ENCODE data around the gene SOBP. TPM values are rescaled to one million over a fixed set of nuclear protein-coding genes. Genes with fewer than 3 reads are reported as not detected.

SOBP gene
- polyA plus RNA-seq, 1 donor (not counting 4 experiments of a cell fraction or from before 2014, with no cell fraction given), result not detected

- no peaks in the 10 kb centered on the region for H3K9me1 ChIP-seq (ENCODE audit: control insufficient read depth, extremely low read depth, insufficient read depth, low read length)
- no peak overlapping the region for H2AFZ ChIP-seq (ENCODE audit: control insufficient read depth, low read length)
- no peak for TF ChIP-seq CTCF (optimal IDR thresholded peaks at IDR 0.05 in 1 of 3, IDR thresholded peaks at IDR 0.05 in 1 of 3, conservative IDR thresholded peaks at IDR 0.05 in 1 of 3; ENCODE audit: extremely low read depth in 1 of 3, insufficient read depth in 2 of 3, low read length in 3 of 3)
- no peak for TF ChIP-seq EZH2 (IDR thresholded peaks at IDR 0.05; ENCODE audit: low read length)
- no peaks in the 10 kb centered on the region for H4K20me1 ChIP-seq (ENCODE audit: control insufficient read depth, extremely low read depth, insufficient read depth, low read length)
- H3K27me3 ChIP-seq (ENCODE audit: control insufficient read depth, extremely low read depth, insufficient read depth, low read length), result peaks cover 10% of the 10 kb centered on the region
- no peak overlapping the region for H3K9ac ChIP-seq (ENCODE audit: control insufficient read depth, extremely low read depth, insufficient read depth, low read length)
- no peak overlapping the region for H3K4me2 ChIP-seq (ENCODE audit: control insufficient read depth, extremely low read depth, insufficient read depth, low read depth, low read length)
- no peak for DNase-seq (ENCODE audit: low read depth, low spot score)
- dilution Hi-C loops (cut with MboI; ENCODE audit: extremely low pct_ligation_motif_present, low sequenced_read_pairs), result no loop called here
- H3K27ac ChIP-seq (ENCODE audit: control insufficient read depth, insufficient read depth, low read length), result no peak overlapping the region
- no peaks in the 10 kb centered on the region for H3K79me2 ChIP-seq (ENCODE audit: control insufficient read depth, insufficient read depth, low read length)
- no peaks in the 10 kb centered on the region for H3K4me1 ChIP-seq (ENCODE audit: control insufficient read depth, extremely low read depth, insufficient read depth, low read length)
- H3K4me3 ChIP-seq (ENCODE audit: control insufficient read depth in 2 of 3, extremely low read depth in 1 of 3, insufficient read depth in 2 of 3, low read depth in 1 of 3, low read length in 3 of 3), result no peak overlapping the region
- H3K9me3 ChIP-seq (ENCODE audit: control insufficient read depth, low read depth, low read length), result no peaks in the 10 kb centered on the region
- no peaks in the 10 kb centered on the region for H3K36me3 ChIP-seq (ENCODE audit: control insufficient read depth in 2 of 2, extremely low read depth in 1 of 2, insufficient read depth in 2 of 2, low read length in 2 of 2)
- FAIRE-seq, result no peak
These were observed 16.2 kb downstream of the SOBP start for GRCh38 chr6:107506145-107506544.

GRCh38 chr6:107509506-107509905, 19.6 kb downstream of the SOBP start:
- no peak overlapping the region for H3K9ac ChIP-seq (ENCODE audit: control insufficient read depth, extremely low read depth, insufficient read depth, low read length)
- no peak overlapping the region for H3K27ac ChIP-seq (ENCODE audit: control insufficient read depth, insufficient read depth, low read length)
- no peak overlapping the region for H2AFZ ChIP-seq (ENCODE audit: control insufficient read depth, low read length)
- no peaks in the 10 kb centered on the region for H3K9me1 ChIP-seq (ENCODE audit: control insufficient read depth, extremely low read depth, insufficient read depth, low read length)
- FAIRE-seq (no peak), DNase-seq (ENCODE audit: low read depth, low spot score) (no peak)
- TF ChIP-seq CTCF (optimal IDR thresholded peaks at IDR 0.05 in 1 of 3, IDR thresholded peaks at IDR 0.05 in 1 of 3, conservative IDR thresholded peaks at IDR 0.05 in 1 of 3; ENCODE audit: extremely low read depth in 1 of 3, insufficient read depth in 2 of 3, low read length in 3 of 3) (no peak), EZH2 (IDR thresholded peaks at IDR 0.05; ENCODE audit: low read length) (no peak)
- H4K20me1 ChIP-seq (ENCODE audit: control insufficient read depth, extremely low read depth, insufficient read depth, low read length), result no peaks in the 10 kb centered on the region
- H3K36me3 ChIP-seq (ENCODE audit: control insufficient read depth in 2 of 2, extremely low read depth in 1 of 2, insufficient read depth in 2 of 2, low read length in 2 of 2), result no peaks in the 10 kb centered on the region
- H3K4me2 ChIP-seq (ENCODE audit: control insufficient read depth, extremely low read depth, insufficient read depth, low read depth, low read length), result no peak overlapping the region
- H3K4me1 ChIP-seq (ENCODE audit: control insufficient read depth, extremely low read depth, insufficient read depth, low read length), result no peaks in the 10 kb centered on the region
- no peaks in the 10 kb centered on the region for H3K9me3 ChIP-seq (ENCODE audit: control insufficient read depth, low read depth, low read length)
- H3K4me3 ChIP-seq (ENCODE audit: control insufficient read depth in 2 of 3, extremely low read depth in 1 of 3, insufficient read depth in 2 of 3, low read depth in 1 of 3, low read length in 3 of 3), result no peak overlapping the region
- H3K27me3 ChIP-seq (ENCODE audit: control insufficient read depth, extremely low read depth, insufficient read depth, low read length), result no peaks in the 10 kb centered on the region
- H3K79me2 ChIP-seq (ENCODE audit: control insufficient read depth, insufficient read depth, low read length), result no peaks in the 10 kb centered on the region
- dilution Hi-C loops (cut with MboI; ENCODE audit: extremely low pct_ligation_motif_present, low sequenced_read_pairs), result no loop called here
